Amygdala (tissue), 56 donors: ENCODE results near the gene CPNE7.
"Not testable (repeated sequence)": the region's sequence is repeated elsewhere in the genome, so short reads cannot be mapped to it uniquely, and the experiment has no call there.

Experiments used
- DNase-seq, 56 donors: peaks; one replicate each; lab custom pipeline; 2025; lab: John Stamatoyannopoulos, UW

The CPNE7 gene

GRCh38 chr16:89618109-89618998 lies 42.8 kb downstream of the CPNE7 start:
- DNase-seq = no peak

GRCh38 chr16:89619840-89620239 lies 44.3 kb downstream of the CPNE7 start:
- DNase-seq = no peak

GRCh38 chr16:89620406-89620841 lies 44.9 kb downstream of the CPNE7 start:
- DNase-seq = no peak

GRCh38 chr16:89621136-89621697 lies 45.7 kb downstream of the CPNE7 start:
- no peak for DNase-seq

GRCh38 chr16:89621698-89622409 lies 46.3 kb downstream of the CPNE7 start:
- no peak for DNase-seq

GRCh38 chr16:89623511-89624261 lies 48.1 kb downstream of the CPNE7 start:
- no peak for DNase-seq

GRCh38 chr16:89624777-89625761 lies 49.5 kb downstream of the CPNE7 start:
- DNase-seq = no peak

GRCh38 chr16:89629827-89630610 lies 54.5 kb downstream of the CPNE7 start:
- DNase-seq = no peak

- no peak for DNase-seq
These were observed 57.6 kb downstream of the CPNE7 start for GRCh38 chr16:89633064-89633631.

GRCh38 chr16:89634463-89635385 lies 59.2 kb downstream of the CPNE7 start:
- DNase-seq = not testable (repeated sequence)

- DNase-seq = no peak
These were observed 61.1 kb downstream of the CPNE7 start for GRCh38 chr16:89636663-89637062.

GRCh38 chr16:89637379-89637778 lies 61.8 kb downstream of the CPNE7 start:
- DNase-seq = no peak

- no peak for DNase-seq
These were observed 62.9 kb downstream of the CPNE7 start for GRCh38 chr16:89638455-89638854.

- DNase-seq = no peak
These were observed 63.8 kb downstream of the CPNE7 start for GRCh38 chr16:89639385-89639784.

- DNase-seq = peak in 1 of 56 donors; percentile 9
These were observed 66.0 kb downstream of the CPNE7 start for GRCh38 chr16:89641458-89642119.

- no peak for DNase-seq
These were observed 67.0 kb downstream of the CPNE7 start for GRCh38 chr16:89642574-89642973.
